ENCODE data around the gene SH3PXD2A. TPM values are rescaled to one million over a fixed set of nuclear protein-coding genes. Genes with fewer than 3 reads are reported as not detected.

Gene SH3PXD2A
- total RNA-seq, 3 donors from 2014 or later = 14.3 to 30.5 (median 14.7) TPM

DNA sequence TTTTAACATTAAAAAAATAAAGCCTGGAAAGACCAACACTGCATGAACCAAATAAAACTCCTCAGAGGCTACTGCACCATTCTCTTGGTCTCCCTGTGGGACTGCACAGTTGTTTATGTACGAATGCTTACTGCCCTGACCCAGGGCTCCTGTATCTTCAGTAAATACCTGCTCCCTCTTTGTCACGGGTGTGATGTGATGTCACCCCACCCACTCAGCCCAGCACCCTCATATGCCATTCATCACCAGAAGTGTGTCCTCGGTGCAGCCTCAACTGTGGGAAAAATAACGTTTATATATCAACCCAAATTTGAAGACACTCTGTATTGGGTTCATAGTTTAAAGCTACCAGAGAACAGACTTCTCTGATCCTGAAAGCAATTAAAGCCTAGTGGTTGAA is 14.0 kb upstream of the SH3PXD2A start:
- intact Hi-C loops (cut with DNase I; ENCODE audit: low total_unique reads) = no loop called here
- no peaks in the 10 kb centered on the region for H3K27me3 ChIP-seq
- no peak for TF ChIP-seq POLR2A (IDR thresholded peaks at IDR 0.05)
- TF ChIP-seq, protein P1, sequence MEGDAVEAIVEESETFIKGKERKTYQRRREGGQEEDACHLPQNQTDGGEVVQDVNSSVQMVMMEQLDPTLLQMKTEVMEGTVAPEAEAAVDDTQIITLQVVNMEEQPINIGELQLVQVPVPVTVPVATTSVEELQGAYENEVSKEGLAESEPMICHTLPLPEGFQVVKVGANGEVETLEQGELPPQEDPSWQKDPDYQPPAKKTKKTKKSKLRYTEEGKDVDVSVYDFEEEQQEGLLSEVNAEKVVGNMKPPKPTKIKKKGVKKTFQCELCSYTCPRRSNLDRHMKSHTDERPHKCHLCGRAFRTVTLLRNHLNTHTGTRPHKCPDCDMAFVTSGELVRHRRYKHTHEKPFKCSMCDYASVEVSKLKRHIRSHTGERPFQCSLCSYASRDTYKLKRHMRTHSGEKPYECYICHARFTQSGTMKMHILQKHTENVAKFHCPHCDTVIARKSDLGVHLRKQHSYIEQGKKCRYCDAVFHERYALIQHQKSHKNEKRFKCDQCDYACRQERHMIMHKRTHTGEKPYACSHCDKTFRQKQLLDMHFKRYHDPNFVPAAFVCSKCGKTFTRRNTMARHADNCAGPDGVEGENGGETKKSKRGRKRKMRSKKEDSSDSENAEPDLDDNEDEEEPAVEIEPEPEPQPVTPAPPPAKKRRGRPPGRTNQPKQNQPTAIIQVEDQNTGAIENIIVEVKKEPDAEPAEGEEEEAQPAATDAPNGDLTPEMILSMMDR (IDR thresholded peaks at IDR 0.05) = no peak
- no peak for TF ChIP-seq POLR2AphosphoS5 (IDR thresholded peaks at IDR 0.05)
- peaks cover 6 to 12% of the 10 kb centered on the region in 2 donors for H3K9me3 ChIP-seq
- H3K4me1 ChIP-seq = peaks cover 0 to 5% of the 10 kb centered on the region in 2 donors
- no peak for DNase-seq (ENCODE audit: low spot score in 2 of 2)
- no peak overlapping the region for H3K27ac ChIP-seq
- H3K36me3 ChIP-seq = no peaks in the 10 kb centered on the region
- no peak overlapping the region for H3K4me3 ChIP-seq

- H3K4me1 ChIP-seq = peaks cover 0 to 5% of the 10 kb centered on the region in 2 donors
- no peak overlapping the region for H3K27ac ChIP-seq
- no peak overlapping the region for H3K4me3 ChIP-seq
- H3K36me3 ChIP-seq = no peaks in the 10 kb centered on the region
- peaks cover 6 to 12% of the 10 kb centered on the region in 2 donors for H3K9me3 ChIP-seq
- TF ChIP-seq, protein P1 (IDR thresholded peaks at IDR 0.05) = no peak
- no peak for TF ChIP-seq POLR2AphosphoS5 (IDR thresholded peaks at IDR 0.05)
- TF ChIP-seq POLR2A (IDR thresholded peaks at IDR 0.05) = no peak
- intact Hi-C loops (cut with DNase I; ENCODE audit: low total_unique reads) = no loop called here
- DNase-seq (ENCODE audit: low spot score in 2 of 2) = no peak
- H3K27me3 ChIP-seq = no peaks in the 10 kb centered on the region
Observed at GRCh38 chr10:103868200-103868599, 12.8 kb upstream of the SH3PXD2A start.

- intact Hi-C loops (cut with DNase I; ENCODE audit: low total_unique reads) = no loop called here
- peaks cover 6 to 12% of the 10 kb centered on the region in 2 donors for H3K9me3 ChIP-seq
Observed at GRCh38 chr10:103861505-103861904, 6.1 kb upstream of the SH3PXD2A start.

GRCh38 chr10:103859161-103860086 is 4.0 kb upstream of the SH3PXD2A start:
- no peak overlapping the region for H3K4me3 ChIP-seq
- no peaks in the 10 kb centered on the region for H3K36me3 ChIP-seq
- no peaks in the 10 kb centered on the region for H3K9me3 ChIP-seq
- no peak for TF ChIP-seq POLR2A (IDR thresholded peaks at IDR 0.05)
- TF ChIP-seq POLR2AphosphoS5 (IDR thresholded peaks at IDR 0.05) = no peak
- TF ChIP-seq, protein P1 (IDR thresholded peaks at IDR 0.05) = peak; percentile 37 to 79 (median 75)
- peaks cover 0 to under 1% of the 10 kb centered on the region in 2 donors for H3K4me1 ChIP-seq
- no peaks in the 10 kb centered on the region for H3K27me3 ChIP-seq
- intact Hi-C loops (cut with DNase I; ENCODE audit: low total_unique reads) = no loop called here
- no peak overlapping the region for H3K27ac ChIP-seq
- DNase-seq (ENCODE audit: low spot score in 2 of 2) = no peak

More at GRCh38 chr10:103861505-103861904, 6.1 kb upstream of the SH3PXD2A start:
- Histone ChIP-seq H3K4me3 (no peak overlapping the region), H3K4me1 (no peaks in the 10 kb centered on the region), H3K27me3 (no peaks in the 10 kb centered on the region), H3K36me3 (no peaks in the 10 kb centered on the region), H3K27ac (no peak overlapping the region)
- no peak for DNase-seq (ENCODE audit: low spot score in 2 of 2)
- TF ChIP-seq POLR2AphosphoS5 (IDR thresholded peaks at IDR 0.05) = no peak
- TF ChIP-seq, protein P1 (IDR thresholded peaks at IDR 0.05) = no peak
- no peak for TF ChIP-seq POLR2A (IDR thresholded peaks at IDR 0.05)

DNA sequence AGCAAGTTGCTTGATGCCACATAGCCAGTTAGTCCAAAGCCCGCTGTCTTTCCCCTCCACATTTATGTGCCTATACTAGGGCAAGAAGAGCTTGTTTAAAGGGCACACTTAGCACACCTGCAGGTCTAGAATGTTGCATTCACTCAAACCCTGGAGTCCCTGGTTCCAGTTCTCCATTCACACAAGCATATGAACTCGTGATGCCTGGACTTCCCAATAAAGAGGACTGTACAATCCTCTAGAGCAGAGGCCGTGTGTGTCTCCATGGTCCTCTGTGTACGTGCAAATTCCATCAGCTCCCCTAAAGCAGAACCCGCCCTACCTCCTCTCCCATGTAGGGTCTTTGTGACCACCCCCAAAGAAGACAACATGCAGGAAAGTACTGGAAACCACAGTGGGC is 3.0 kb upstream of the SH3PXD2A start:
- H3K9me3 ChIP-seq = no peaks in the 10 kb centered on the region
- TF ChIP-seq POLR2A (IDR thresholded peaks at IDR 0.05) = no peak
- no peak for TF ChIP-seq POLR2AphosphoS5 (IDR thresholded peaks at IDR 0.05)
- TF ChIP-seq, protein P1 (IDR thresholded peaks at IDR 0.05) = no peak
- H3K4me3 ChIP-seq = no peak overlapping the region
- H3K27ac ChIP-seq = no peak overlapping the region
- no peak for DNase-seq (ENCODE audit: low spot score in 2 of 2)
- peaks cover 0 to 11% of the 10 kb centered on the region in 2 donors for H3K4me1 ChIP-seq
- intact Hi-C loops (cut with DNase I; ENCODE audit: low total_unique reads) = no loop called here
- no peaks in the 10 kb centered on the region for H3K27me3 ChIP-seq
- no peaks in the 10 kb centered on the region for H3K36me3 ChIP-seq
